Measurements from ENCODE around the gene ARHGDIG.
"Not testable (repeated sequence)": the region's sequence is repeated elsewhere in the genome, so short reads cannot be mapped to it uniquely, and the experiment has no call there.

Gene ARHGDIG

GRCh38 chr16:263182-263774 is 17.1 kb upstream of the ARHGDIG start:
- no peak for DNase-seq (ENCODE audit: low read depth in 1 of 2, low spot score in 1 of 2)

DNA sequence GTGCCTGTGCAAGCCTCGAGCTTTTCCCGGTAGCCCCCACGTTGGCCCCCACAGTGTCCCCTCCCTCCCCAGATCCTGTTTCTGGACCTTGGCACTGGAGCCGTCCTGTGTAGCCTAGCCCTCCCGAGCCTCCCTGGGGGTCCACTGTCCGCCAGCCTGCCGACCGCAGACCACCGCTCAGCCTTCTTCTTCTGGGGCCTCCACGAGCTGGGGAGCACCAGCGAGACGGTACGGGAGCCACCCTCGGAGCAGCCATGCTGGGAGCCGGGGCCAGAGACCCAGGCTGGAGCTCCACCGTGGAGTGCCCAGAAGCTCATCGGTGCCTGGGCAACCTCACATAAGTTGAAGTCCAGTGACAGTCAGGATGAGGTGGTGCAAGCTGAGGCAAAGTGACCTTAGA is 16.4 kb upstream of the ARHGDIG start:
- DNase-seq (ENCODE audit: low read depth in 1 of 2, low spot score in 1 of 2): no peak

GRCh38 chr16:264440-264951 is 15.9 kb upstream of the ARHGDIG start:
- DNase-seq (ENCODE audit: low read depth in 1 of 2, low spot score in 1 of 2): no peak

GRCh38 chr16:265002-265529 is 15.3 kb upstream of the ARHGDIG start:
- DNase-seq (ENCODE audit: low read depth in 1 of 2, low spot score in 1 of 2): no peak

DNA sequence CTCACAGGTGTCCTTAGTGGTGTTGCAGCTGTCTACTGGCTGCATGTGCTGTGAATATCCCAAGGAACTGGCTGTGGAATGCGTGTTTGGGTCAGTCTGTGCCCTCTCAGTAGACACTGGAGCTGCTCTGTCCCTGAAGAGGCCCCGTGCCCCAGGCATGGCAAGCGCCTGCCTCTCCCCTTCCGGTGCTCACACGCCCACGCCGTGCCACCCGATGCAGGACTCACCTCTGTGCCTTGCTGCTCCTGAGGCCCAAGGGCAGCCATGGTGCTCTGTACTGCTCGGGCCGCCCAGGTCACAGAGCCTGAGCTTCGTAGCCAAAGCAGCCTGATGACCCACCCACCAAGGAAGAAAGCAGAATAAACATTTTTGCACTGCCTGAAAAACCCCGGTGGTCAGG is 14.7 kb upstream of the ARHGDIG start:
- no peak for DNase-seq (ENCODE audit: low read depth in 1 of 2, low spot score in 1 of 2)

- no peak for DNase-seq (ENCODE audit: low read depth in 1 of 2, low spot score in 1 of 2)
Observed at GRCh38 chr16:266258-267164, 13.9 kb upstream of the ARHGDIG start.

GRCh38 chr16:267562-267961 is 12.8 kb upstream of the ARHGDIG start:
- not testable (repeated sequence) for DNase-seq (ENCODE audit: low read depth in 1 of 2, low spot score in 1 of 2)

DNA sequence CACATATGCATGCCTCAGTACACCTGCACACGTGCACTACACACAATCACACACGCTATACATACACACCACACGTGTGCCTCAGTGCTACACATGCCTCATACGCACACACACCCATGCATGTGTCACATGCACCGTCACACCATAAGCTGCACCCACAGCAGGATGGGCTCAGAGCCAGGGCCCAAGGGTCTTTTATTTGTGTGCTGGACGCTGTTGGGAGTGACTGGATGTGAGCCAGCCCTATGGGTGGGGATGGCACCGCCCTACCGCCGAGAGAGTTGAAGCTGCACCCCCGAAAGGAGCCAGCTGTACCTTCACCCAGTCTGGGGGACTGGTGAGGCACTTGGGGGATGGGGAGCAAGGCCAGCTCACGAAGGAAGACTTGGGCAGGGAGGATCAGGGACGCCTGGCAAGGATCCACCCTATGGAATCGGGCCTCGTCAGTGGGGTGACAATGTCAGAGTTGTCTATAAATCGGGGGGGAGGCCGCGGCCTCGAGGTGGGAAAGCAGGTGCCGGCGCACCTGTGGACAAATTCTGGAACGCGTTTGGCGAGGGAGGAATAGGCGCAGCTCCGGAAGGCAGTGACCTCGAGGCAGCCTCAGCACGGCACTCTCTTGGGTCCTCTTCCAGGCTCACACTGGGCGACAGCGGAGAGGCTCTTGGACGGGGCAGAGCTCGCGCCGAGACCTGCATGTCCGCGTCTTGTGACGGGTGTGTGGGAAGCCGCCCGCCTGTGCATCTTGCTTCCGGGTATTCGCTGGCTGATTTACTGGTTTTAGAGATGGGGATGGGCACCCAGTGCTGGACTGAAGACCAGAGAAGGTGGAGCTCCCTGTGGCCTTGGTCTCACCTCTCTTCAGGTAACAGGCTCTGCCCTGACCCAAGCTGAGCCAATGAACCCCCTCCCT is 12.0 kb upstream of the ARHGDIG start:
- DNase-seq (ENCODE audit: low read depth in 1 of 2, low spot score in 1 of 2): no peak

DNA sequence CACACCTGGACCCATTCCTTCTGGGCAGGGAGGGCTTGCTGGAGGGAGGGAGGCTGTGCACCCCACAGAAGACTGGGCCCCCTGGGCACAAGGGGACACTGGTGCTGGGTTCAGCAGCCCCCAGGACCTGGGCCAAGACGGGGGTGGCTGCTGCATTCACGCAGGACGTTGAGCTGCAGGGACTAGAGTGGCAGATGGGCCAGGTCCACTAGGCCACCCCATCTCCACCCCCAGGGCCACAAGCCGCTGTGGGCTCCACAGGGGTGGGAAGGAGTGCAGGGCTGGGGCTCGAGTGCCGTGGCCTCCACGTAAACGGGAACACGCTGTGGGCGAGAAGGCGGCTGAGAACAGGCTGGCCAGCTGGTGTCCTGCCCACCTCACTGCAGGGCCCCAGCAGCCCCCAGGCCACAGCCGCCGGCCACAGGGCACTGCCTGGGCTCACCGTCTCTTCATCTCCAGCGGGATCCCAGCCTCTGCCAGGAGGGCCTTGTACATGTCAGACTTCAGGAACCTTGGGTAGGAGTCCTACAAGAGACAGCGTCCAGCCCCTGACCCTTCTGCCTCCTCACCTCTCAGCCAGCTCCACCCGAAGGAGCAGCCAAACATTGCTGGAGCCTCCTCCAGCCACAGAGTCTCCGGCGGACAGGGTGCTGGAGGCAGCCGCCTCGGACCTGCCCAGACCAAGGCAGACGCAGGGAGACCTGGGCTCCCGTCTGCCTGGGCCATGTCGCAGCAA is 11.2 kb upstream of the ARHGDIG start:
- DNase-seq (ENCODE audit: low read depth in 1 of 2, low spot score in 1 of 2): no peak

- no peak for DNase-seq (ENCODE audit: low read depth in 1 of 2, low spot score in 1 of 2)
Observed at GRCh38 chr16:270381-271255, 9.8 kb upstream of the ARHGDIG start.

- DNase-seq (ENCODE audit: low read depth in 1 of 2, low spot score in 1 of 2): no peak
Observed at GRCh38 chr16:272633-273546, 7.5 kb upstream of the ARHGDIG start.

GRCh38 chr16:273547-274421 is 6.6 kb upstream of the ARHGDIG start:
- no peak for DNase-seq (ENCODE audit: low read depth in 1 of 2, low spot score in 1 of 2)

GRCh38 chr16:275041-275641 is 5.2 kb upstream of the ARHGDIG start:
- no peak for DNase-seq (ENCODE audit: low read depth in 1 of 2, low spot score in 1 of 2)

DNA sequence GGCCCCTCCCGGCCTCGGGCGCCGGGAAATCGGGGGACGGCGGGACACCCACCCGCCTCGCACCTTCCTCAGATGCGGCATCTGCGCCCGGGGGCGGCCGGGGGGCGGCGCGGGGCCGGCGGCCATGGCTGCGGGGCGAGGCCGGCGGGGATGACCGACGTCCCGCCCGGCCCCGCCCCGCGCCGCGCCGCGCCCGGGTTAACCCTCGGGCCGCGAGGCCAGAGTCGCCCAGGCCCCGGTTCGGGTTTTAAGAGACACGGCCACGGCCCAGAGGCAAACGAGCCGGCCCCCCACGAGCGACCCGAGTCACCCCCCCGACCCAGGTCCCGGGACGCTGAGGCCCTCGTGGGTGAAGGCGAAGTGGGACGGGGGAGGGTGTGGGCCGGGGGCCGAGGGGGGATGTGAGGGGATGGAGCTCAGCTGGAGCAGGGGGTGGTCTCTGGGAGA is 4.6 kb upstream of the ARHGDIG start, which contains the start of gene RGS11:
TSS of gene RGS11 (minus strand) at position 159 of the 447 bp plus-strand sequence. CDS start at position 126, 33 bp downstream.
- DNase-seq (ENCODE audit: low read depth in 1 of 2, low spot score in 1 of 2): no peak

DNA sequence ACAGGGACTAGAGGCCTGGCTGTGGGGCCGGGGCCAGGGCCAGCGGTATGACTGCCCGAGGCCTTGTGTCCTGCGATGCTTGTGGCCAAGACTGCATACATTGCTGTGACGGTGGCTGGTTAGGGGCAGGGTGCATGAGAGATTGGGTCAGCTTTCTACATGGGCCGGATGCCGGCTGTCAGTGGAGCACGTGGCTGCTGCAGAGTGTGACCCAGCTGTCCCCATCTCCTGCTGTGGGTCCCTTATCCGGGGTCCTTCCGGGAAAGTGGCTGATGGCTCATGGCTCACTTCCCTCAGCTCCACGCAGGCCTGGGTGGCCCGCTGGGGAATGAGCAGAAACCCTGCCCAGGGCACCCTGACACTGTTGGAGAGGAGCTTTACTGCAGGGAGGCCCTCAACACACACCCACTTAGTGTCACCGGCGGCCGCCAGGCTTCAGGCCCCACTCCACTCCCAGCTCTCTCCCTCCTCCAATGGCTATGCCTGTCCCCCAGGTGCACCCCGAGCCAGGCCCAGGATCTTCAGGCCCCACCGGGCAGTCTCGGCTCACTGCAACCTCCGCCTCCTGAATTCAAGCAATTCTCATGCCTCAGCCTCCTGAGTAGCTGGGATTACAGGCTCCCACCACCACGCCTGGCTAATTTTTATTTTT is 3.8 kb upstream of the ARHGDIG start:
- no peak for DNase-seq (ENCODE audit: low read depth in 1 of 2, low spot score in 1 of 2)

DNA sequence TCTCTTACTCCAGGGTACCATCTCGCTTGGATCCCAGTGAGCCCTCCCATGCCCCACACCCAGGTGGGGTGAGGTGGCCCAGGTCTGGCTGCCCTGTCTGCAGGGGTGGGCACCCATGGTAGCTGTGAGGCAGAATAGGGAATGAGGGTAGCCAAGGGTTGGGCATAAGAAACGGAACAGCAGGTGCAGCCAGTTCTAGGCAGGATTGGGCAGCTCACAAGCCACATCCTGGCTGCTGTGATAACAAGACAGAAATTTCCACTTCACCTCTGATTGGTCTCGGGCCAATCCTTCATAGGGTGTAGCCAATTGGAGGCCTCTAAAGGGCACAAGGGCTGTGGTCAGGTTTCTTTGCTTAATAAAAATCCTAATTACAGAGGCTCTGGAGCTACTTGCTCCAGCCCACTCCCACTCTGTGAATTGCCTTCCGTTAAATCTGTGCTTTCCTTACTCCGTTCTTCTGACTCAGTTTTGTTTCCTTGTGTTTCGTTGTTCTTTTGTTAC is 1.5 kb upstream of the ARHGDIG start:
- no peak for DNase-seq (ENCODE audit: low read depth in 1 of 2, low spot score in 1 of 2)
